Measurements from ENCODE around the gene MACROD2.

- TF ChIP-seq CTCF (IDR thresholded peaks at IDR 0.05) (no peak), POLR2A (IDR thresholded peaks at IDR 0.05) (no peak), EP300 (IDR thresholded peaks at IDR 0.05) (no peak), POLR2AphosphoS5 (IDR thresholded peaks at IDR 0.05) (no peak)
These were observed 138.7 kb downstream of the MACROD2 start for GRCh38 chr20:14134004-14134403.

Measured in suprapubic skin (tissue), 4 donors.